Adipocyte (in vitro differentiated cells): Measurements from ENCODE around the gene LRRC71.
"Not testable (repeated sequence)": the region's sequence is repeated elsewhere in the genome, so short reads cannot be mapped to it uniquely, and the experiment has no call there.

Source experiments
- DNase-seq: peaks from one replicate; pipeline ENCODE4 v3.0.0-alpha.2; 2015; ENCODE audit warnings: low read depth
- H3K27me3 ChIP-seq: replicated peaks from 2 replicates; pipeline ENCODE4 v1.7.0; 2013; ENCODE audit warnings: mild to moderate bottlenecking, low read length, moderate library complexity; ENCODE audit not compliant: control insufficient read depth, insufficient read depth
- H3K36me3 ChIP-seq: 2 replicates; pipeline ENCODE4 v1.7.0; 2013; ENCODE audit warnings: low read length, mild to moderate bottlenecking, moderate library complexity; ENCODE audit not compliant: control insufficient read depth, insufficient read depth, severe bottlenecking
- H3K4me1 ChIP-seq: 2 replicates; pipeline ENCODE4 v1.7.0; 2013; ENCODE audit warnings: mild to moderate bottlenecking, low read length, moderate library complexity; ENCODE audit not compliant: control insufficient read depth, insufficient read depth
- H3K4me3 ChIP-seq: 2 replicates; pipeline ENCODE4 v1.7.0; 2013; ENCODE audit warnings: mild to moderate bottlenecking, low read length, moderate library complexity
- H3K9ac ChIP-seq: 2 replicates; pipeline ENCODE4 v1.7.0; 2013; ENCODE audit warnings: mild to moderate bottlenecking, low read length, moderate library complexity
- H3K9me3 ChIP-seq: 2 replicates; pipeline ENCODE4 v1.7.0; 2013; ENCODE audit warnings: mild to moderate bottlenecking, low read length, moderate library complexity; ENCODE audit not compliant: control insufficient read depth

Gene LRRC71

DNA sequence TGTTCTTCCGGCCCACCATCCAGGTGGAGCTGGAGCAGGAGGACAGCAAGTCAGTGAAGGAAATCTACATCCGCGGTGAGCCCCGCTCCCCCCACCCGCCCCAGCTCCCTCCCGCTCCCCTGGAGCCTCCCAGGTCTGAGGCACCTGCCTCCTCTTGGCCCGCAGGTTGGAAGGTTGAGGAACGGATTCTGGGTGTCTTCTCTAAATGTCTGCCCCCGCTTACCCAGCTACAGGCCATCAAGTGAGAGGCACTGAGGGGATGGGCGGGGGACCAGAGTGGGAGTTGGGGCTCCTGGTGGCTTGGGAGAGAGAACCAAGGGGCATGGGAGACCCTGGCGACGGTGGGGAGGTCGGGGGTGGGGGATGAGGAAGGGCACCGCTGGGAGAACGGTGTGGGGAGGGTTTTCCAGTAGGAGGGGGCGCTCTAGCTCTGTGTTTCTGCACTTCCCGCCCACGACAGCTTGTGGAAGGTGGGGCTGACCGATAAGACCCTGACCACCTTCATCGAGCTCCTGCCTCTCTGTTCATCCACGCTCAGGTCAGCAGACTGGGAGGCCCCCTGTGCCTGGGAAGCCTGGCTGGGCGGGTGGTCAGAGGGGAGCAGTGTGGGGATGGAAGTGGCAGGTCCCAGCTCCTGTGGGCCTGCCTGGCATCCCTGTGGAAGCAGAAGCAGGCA lies 4.2 kb downstream of the LRRC71 start:
- peaks cover 7% of the 10 kb centered on the region for H3K4me1 ChIP-seq
- H3K9me3 ChIP-seq, result no peaks in the 10 kb centered on the region
- peaks cover 38% of the 10 kb centered on the region for H3K27me3 ChIP-seq
- H3K36me3 ChIP-seq, result no peaks in the 10 kb centered on the region
- no peak overlapping the region for H3K9ac ChIP-seq
- H3K4me3 ChIP-seq, result no peak overlapping the region
- no peak for DNase-seq

- no peaks in the 10 kb centered on the region for H3K4me1 ChIP-seq
- no peak overlapping the region for H3K4me3 ChIP-seq
- DNase-seq, result no peak
- peaks cover 38% of the 10 kb centered on the region for H3K27me3 ChIP-seq
- no peaks in the 10 kb centered on the region for H3K36me3 ChIP-seq
- no peak overlapping the region for H3K9ac ChIP-seq
- no peaks in the 10 kb centered on the region for H3K9me3 ChIP-seq
These were observed 5.0 kb downstream of the LRRC71 start for GRCh38 chr1:156925154-156926010.

- H3K27me3 ChIP-seq, result peaks cover 33% of the 10 kb centered on the region
- H3K4me3 ChIP-seq, result no peak overlapping the region
- H3K4me1 ChIP-seq, result no peaks in the 10 kb centered on the region
- H3K9me3 ChIP-seq, result no peaks in the 10 kb centered on the region
- no peaks in the 10 kb centered on the region for H3K36me3 ChIP-seq
- H3K9ac ChIP-seq, result no peak overlapping the region
- no peak for DNase-seq
These were observed 5.7 kb downstream of the LRRC71 start for GRCh38 chr1:156926175-156926574.

DNA sequence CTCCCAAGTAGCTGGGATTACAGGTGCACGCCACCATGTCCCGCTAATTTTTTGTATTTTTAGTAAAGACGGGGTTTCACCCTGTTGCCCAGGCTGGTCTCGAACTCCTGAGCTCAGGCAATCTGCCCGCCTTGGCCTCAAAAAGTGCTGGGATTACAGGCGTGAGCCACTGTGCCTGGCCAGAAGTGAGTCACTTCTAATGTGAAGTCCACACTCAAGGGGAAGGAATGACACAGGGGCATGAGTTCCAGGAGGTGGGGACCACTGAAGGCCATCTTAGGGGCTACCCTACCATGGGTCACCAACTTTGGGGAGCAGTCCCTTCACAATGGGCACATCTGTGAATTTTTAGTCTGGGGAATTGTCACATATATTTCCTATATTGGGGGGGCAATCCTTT lies 6.3 kb downstream of the LRRC71 start:
- H3K36me3 ChIP-seq, H3K9me3 ChIP-seq, H3K9ac ChIP-seq, H3K4me1 ChIP-seq, H3K4me3 ChIP-seq, DNase-seq: not testable (repeated sequence)
- H3K27me3 ChIP-seq, result peaks cover 29% of the 10 kb centered on the region

DNA sequence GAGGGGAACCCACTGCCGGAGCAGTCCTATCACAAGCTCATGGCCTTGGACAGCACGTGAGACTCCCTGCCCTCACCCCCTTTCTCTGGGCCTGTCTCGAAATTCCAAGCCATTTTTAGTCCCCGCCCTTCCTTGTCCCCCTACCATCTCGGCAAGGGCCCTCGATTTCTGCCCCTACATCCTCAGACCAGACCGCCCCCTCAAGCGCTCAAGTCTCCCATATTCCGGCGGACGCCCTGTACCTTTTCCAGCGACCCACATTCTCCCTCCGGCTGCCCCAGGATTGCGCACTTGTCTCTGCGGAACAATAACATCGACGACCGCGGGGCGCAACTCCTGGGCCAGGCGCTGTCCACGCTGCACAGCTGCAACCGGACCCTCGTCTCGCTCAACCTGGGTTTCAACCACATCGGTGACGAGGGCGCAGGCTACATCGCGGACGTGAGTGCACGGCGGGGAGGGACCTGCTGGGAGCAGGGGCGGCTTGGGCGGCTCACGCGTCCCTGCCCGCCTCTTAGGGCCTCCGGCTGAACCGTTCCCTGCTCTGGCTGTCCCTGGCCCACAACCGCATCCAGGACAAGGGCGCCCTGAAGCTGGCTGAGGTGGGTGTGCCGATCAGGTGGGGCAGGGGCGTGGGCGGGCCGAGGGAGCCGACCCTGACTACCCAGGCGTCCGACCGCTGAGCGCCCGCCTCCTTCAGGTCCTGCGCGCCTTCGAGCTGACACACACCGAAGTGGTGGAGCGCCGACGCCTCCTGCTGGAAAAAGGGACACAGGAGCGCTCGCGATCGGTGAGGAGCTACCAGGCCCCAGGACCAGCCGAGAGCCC lies 7.0 kb downstream of the LRRC71 start:
- peak overlapping the region; percentile 36 for H3K4me3 ChIP-seq

DNA sequence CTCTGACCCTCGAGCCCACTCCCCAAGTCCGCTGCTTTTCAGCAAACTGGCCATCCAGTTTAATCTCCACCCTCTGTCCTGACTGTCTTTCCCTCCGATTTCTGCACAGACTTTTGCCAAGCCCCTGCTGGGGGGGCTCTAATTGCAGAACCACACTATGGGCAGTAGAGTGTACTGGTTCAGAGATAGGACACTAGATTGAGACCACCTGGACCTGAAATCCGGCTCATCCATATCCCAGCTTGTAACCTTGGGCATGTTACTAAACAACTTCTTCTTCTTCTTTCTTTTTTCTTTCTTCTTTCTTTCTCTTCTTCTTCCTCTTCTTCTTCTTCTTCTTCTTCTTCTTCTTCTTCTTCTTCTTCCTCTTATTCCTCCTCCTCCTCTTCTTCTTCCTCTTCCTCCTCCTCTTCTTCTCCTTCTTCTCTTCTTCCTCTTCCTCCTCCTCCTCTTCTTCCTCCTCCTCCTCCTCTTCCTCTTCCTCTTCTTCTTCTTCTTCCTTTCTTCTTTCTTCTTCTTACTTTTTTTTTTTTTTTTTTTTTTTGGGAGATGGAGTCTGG lies 7.7 kb downstream of the LRRC71 start:
- peaks cover 15% of the 10 kb centered on the region for H3K27me3 ChIP-seq
- no peaks in the 10 kb centered on the region for H3K4me1 ChIP-seq
- no peaks in the 10 kb centered on the region for H3K36me3 ChIP-seq
- H3K9ac ChIP-seq, result no peak overlapping the region
- DNase-seq, result no peak
- H3K9me3 ChIP-seq, result no peaks in the 10 kb centered on the region
- H3K4me3 ChIP-seq, result no peak overlapping the region

More for the DNA sequence above, 7.0 kb downstream of the LRRC71 start:
- peak; percentile 93 for DNase-seq
- Histone ChIP-seq H3K9me3 (no peaks in the 10 kb centered on the region), H3K36me3 (no peaks in the 10 kb centered on the region), H3K27me3 (peaks cover 22% of the 10 kb centered on the region), H3K9ac (no peak overlapping the region), H3K4me1 (no peaks in the 10 kb centered on the region)

GRCh38 chr1:156929596-156930238 lies 9.3 kb downstream of the LRRC71 start:
- H3K4me3 ChIP-seq, result no peak overlapping the region
- H3K9ac ChIP-seq, result no peak overlapping the region
- no peaks in the 10 kb centered on the region for H3K9me3 ChIP-seq
- H3K4me1 ChIP-seq, result no peaks in the 10 kb centered on the region
- no peak for DNase-seq
- H3K27me3 ChIP-seq, result peaks cover 9% of the 10 kb centered on the region
- peaks cover 7% of the 10 kb centered on the region for H3K36me3 ChIP-seq

- no peak for DNase-seq
These were observed 10.1 kb downstream of the LRRC71 start for GRCh38 chr1:156930483-156930882.

GRCh38 chr1:156931211-156931952 lies 10.9 kb downstream of the LRRC71 start:
- DNase-seq, result no peak
- H3K27me3 ChIP-seq, result peaks cover 9% of the 10 kb centered on the region
- no peak overlapping the region for H3K4me3 ChIP-seq
- no peaks in the 10 kb centered on the region for H3K9me3 ChIP-seq
- peaks cover 18% of the 10 kb centered on the region for H3K36me3 ChIP-seq
- H3K4me1 ChIP-seq, result no peaks in the 10 kb centered on the region
- no peak overlapping the region for H3K9ac ChIP-seq

More at GRCh38 chr1:156930483-156930882, 10.1 kb downstream of the LRRC71 start:
- H3K4me1 ChIP-seq, result no peaks in the 10 kb centered on the region
- H3K27me3 ChIP-seq, result peaks cover 9% of the 10 kb centered on the region
- no peak overlapping the region for H3K9ac ChIP-seq
- H3K9me3 ChIP-seq, result no peaks in the 10 kb centered on the region
- no peak overlapping the region for H3K4me3 ChIP-seq
- H3K36me3 ChIP-seq, result peaks cover 11% of the 10 kb centered on the region
